T-helper 1 cell (primary cell): ENCODE data around the gene ACADL.
A peak's percentile ranks its signal among the peaks of the same experiment; 100 is the strongest.

Experiments
- DNase-seq, 5 donors: peaks; one replicate each; pipeline ENCODE4 v3.0.0-alpha.2; 2012 to 2020

ACADL gene

GRCh38 chr2:210169516-210170195 lies 55.6 kb downstream of the ACADL start:
- DNase-seq, result peak in 1 of 5 donors; percentile 30

GRCh38 chr2:210167227-210167626 lies 58.0 kb downstream of the ACADL start:
- DNase-seq, result no peak

GRCh38 chr2:210162466-210163124 lies 62.7 kb downstream of the ACADL start:
- DNase-seq, result no peak

- no peak for DNase-seq
Observed at GRCh38 chr2:210159059-210159458, 66.2 kb downstream of the ACADL start.

- DNase-seq, result no peak
Observed at GRCh38 chr2:210158236-210158635, 67.0 kb downstream of the ACADL start.

- DNase-seq, result no peak
Observed at GRCh38 chr2:210157526-210157925, 67.7 kb downstream of the ACADL start.

GRCh38 chr2:210147614-210148013 lies 77.6 kb downstream of the ACADL start:
- no peak for DNase-seq
